GM18951 (cell line): ENCODE measurements around the gene DAO.

Experiments
- POLR2A ChIP-seq: IDR thresholded peaks from 4 replicates; pipeline ENCODE4 v1.6.1; 2011; ENCODE audit warnings: mild to moderate bottlenecking; ENCODE audit not compliant: insufficient read length, insufficient read depth; ENCODE audit errors: extremely low read depth
- in situ Hi-C: fragments of 300-500 bp; cut with MboI; formaldehyde crosslinking; loops from one replicate; pipeline ENCODE4 v1.12.0; 2022; ENCODE audit warnings: low sequenced_read_pairs, mixed read lengths, inconsistent platforms; ENCODE audit not compliant: unreplicated experiment

Gene DAO

DNA sequence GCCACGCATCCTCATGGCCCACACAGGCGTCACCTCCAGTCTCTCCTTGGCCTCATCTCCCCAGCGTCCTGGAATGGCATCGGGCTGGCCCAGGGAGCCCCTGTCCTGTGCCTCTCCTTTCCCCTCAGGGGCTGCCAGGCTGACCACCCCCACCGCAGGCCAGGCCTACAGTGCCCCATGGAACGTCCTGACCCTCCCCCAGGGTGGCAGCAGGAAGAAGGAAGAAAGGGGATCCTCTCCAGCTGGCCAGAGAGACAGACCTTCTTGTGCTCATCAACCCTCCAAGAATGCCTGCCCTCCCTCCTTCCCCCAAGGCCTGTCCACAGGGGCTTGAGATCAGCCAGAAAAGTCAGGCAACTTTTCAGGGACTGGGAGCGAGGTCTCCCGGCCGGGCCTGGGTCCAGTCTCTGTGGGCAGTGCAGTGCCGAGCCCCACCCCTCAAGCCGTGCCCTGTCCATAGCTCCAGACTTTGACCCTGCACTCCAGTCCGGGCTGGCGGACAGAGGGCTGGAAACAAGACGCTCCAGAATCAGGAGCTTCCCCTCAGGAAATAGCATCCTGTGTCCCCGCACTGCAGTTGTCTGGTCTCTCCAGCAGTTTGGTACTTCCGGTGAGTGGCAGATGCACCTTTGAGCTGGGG, at the start of gene DAO:
Gene DAO, plus strand, starts transcription at position 478 of the 640 bp plus-strand sequence. CDS start 4,915 bp downstream, outside the sequence.
- no peak for TF ChIP-seq POLR2A
- in situ Hi-C loops: no loop called here

DNA sequence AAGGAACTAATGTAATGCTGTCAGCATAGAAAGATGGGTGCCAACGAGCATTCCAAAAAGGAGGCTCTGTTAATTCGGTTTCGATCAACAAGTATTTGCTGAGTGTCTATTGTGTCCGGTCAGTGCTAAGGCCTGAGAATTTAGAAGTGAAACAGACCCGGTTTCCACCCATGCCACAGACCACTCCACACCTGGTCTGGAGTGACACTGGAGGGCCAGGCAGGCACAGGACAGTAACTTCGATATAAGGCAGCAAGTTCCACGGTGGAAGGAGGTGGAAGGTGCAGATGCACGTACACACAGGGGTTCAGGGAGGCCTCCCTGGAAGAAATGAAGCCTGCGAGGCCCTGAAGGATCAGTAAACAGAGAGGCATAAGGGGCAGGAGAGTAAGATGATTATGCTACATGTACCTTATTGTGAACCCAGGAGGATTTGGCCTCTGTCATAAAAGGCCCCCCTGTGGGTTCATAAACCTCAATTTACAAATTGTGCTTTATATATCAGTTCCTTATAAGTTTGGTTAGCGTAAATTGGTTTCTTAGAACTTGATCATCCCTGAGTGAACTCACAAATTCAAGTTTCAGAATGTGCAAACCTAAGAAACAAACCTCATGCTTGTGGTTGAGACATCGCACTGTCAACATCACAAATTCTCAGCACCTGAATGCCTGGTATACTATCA, 48.4 kb upstream of the DAO start:
- in situ Hi-C loops: no loop called here
- TF ChIP-seq POLR2A: no peak

DNA sequence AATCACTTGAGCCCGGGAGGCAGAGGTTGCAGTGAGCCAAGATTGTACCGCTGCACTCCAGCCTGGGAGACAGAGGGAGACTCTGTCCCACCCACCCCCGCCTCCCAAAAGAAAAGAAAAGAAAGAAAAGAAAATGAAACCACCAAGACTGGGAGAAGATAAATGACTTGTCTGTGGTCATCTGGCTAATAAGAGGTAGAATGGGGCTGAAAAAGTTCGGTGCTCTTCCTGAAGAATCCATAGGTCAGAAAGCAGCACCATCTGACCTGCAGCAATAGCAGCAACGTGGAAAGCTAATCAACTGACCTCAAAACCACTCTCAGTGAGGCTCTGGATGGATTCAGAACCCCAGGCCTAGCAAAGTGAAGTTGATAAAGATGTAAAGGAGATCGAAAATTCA, 47.7 kb upstream of the DAO start:
- in situ Hi-C loops: no loop called here
- TF ChIP-seq POLR2A: no peak

DNA sequence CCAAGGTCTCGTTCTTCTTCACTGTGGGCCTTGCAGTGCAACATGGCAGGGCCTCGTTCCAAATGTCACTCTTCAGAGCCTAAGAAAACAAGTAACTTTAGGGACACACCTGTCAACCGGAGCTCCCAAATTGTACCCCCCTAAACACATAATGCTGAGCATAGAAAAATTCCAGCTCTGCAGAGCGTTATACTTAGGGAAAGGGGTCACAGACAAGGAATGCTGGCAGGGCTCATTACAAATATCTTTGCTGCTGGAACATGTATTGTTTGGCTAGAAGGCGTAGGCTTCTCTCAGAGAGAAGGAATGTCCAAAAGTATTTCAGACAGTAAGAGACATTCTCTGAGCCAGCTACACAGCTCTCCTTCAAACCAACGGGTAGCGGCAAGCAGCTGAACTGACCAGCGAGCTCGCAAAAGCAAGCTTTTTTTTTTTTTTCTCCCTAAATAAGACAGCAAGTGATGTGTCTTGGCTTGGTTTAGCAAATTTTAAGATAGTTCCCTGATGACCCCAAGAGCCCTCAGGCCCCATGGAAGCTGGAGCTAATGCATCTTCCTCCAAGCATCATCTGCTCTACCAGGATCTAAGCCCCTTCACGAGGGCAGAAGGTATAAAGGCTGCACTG, 47.0 kb upstream of the DAO start:
- no peak for TF ChIP-seq POLR2A

DNA sequence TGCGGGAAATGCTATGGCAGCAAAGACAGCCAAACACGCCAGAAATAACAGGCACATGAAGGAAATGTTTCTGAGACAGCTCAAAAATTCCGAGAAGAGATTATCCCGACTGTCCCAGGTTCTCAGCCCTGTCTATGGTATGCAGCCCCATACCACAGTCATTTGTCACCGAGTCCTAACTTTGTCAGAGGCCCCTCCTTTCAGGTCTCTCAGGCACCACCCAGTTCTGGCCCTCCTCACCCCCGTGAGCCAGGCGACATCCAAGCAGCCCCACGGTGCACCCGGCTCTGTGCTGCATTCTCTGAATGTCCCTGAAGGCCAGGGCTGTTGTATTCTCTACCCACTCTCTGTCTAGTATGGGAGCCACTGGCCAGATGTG, 46.5 kb upstream of the DAO start:
- TF ChIP-seq POLR2A: no peak
- in situ Hi-C loops: no loop called here

More for the DNA sequence above, 47.0 kb upstream of the DAO start:
- in situ Hi-C loops: no loop called here

DNA sequence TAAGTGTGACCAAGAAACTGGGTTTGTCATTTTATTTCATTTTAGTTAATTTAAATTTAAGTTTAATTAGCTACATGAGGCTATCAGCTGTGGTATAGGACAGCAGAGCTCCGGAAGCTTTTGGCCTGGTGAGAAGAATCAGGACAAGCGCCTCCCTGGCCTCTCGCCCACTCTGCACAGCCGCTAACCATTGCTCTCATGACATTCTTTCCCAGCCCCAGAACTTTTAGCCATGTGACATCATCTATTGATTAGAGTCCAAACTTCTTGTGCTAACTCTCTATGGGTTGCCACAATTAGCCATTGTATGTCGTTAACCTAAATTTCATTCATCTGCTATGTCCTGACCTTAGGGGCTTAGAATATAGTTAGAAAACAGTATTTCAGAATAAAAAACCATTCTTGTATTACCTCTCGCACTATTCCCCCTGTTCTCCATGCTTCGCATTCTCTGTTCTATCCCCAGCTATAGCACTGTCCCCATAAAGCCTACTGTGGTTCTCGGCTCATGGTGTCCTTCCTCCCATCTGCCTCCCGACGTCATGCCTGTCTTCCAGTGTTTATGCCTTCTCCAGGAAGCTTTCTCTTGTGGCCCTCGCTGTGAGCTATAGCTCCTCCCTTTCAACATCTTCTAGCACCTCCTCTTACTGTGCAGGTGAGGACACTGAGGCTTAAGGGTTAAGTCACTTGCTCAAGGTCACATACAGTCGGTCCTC, 46.0 kb upstream of the DAO start:
- TF ChIP-seq POLR2A: no peak
- in situ Hi-C loops: no loop called here

DNA sequence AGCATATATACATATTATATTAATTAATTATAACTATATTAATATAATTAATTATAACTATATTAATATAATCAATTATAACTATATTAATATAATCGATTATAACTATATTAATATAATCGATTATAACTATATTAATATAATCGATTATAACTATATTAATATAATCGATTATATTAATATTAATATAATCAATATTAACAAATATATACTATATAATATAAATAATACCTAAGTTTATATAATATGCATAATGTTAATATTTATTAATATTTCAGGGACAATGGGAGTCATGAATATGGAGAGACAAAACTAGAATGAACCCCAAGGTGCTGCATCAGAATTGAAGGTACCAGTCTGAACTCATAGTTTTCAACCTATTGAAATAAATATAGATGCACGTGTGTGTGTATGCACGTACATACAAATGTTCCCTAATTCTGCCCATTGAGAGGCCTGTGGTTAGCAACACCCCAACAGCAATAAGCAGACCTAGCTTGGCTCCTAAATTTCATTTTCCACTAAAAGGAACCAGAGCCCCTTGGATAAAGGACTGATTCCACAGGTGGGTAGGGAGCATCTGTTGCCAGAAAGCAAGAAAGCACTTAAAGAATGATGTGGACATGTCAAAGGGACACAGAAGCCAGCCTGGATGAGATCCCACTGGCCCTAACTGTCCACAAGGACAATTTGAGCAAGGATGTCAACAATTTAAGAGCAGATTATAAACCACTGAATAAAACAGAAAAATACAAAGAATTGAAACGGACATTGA, 43.8 kb upstream of the DAO start:
- in situ Hi-C loops: no loop called here
- no peak for TF ChIP-seq POLR2A

DNA sequence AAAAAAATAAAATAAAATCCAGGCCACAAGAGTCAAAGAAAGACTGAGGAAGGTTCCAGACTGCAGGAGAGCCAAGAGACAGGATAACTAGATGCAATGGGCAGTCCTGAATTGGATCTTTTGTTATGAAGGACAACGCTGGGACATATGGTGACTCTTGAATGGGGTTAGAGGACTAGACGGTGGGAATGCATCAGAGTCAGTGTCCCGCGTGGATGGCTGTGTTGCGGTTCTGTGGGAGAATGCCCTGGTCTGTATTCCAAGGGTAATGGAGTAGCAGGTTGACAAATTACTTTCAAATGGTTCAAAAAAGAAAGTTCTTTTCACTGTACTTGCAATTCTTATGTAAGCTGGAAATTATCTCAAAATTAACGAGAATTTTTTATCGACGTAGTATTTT, 42.7 kb upstream of the DAO start:
- in situ Hi-C loops: no loop called here

DNA sequence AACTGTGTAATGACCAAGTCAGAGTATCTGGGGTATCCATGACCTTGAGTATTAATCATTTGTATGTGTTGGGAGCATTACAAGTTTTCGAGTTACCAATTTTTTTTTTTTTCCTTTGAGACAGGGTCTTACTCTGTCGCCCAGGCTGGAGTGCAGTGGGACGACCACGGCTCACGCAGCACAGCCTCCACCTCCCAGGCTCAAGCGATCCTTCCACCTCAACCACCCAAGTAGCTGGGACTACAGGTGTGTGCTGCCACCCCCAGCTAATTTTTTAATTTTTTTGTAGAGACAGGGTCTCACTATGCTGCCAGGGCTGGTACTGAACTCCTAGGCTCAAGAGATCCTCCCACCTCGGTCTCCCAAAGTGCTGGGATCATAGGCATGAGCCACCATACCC, 42.2 kb upstream of the DAO start:
- in situ Hi-C loops: no loop called here

More for the DNA sequence above, 42.7 kb upstream of the DAO start:
- no peak for TF ChIP-seq POLR2A

DNA sequence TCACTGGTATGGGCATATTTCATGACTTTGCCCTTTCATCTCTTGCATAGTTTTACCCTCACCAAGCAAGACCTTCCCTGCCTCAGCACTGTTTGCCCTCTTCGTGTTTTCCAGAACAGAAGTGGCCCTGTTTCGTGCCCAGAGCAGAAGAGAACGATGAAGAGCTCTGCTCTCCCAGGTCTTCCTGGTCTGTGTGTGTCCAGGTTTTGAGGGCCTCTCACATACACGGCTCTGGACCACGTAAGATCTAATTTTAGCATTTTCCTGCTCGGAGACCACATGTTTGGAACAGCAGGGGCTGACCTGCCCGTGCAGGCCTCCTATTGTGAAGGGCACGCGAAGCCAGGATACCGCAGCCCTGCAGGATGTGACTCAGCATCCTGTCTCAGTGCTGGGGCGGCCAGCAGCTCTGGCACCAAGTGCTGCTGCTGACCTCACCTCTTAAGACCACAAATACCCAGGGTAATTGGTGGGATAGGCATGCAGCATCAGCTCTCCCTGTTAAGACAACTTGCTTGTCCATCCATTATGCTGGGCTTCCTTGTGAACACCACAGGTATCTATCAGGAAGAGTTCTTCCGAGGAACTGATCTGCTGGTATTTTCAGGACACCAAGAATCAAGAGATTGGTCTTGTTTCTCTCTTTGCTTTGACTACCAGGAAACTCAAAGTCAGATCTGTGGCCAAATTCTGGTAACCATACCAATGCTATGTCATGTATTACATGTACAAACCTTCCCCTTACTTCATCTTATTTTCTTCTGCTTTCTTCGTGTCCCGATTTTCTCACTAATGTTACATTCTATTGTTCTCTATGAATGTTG, 41.5 kb upstream of the DAO start:
- in situ Hi-C loops: no loop called here
- TF ChIP-seq POLR2A: peak; percentile 52

More for the DNA sequence above, 42.2 kb upstream of the DAO start:
- no peak for TF ChIP-seq POLR2A

DNA sequence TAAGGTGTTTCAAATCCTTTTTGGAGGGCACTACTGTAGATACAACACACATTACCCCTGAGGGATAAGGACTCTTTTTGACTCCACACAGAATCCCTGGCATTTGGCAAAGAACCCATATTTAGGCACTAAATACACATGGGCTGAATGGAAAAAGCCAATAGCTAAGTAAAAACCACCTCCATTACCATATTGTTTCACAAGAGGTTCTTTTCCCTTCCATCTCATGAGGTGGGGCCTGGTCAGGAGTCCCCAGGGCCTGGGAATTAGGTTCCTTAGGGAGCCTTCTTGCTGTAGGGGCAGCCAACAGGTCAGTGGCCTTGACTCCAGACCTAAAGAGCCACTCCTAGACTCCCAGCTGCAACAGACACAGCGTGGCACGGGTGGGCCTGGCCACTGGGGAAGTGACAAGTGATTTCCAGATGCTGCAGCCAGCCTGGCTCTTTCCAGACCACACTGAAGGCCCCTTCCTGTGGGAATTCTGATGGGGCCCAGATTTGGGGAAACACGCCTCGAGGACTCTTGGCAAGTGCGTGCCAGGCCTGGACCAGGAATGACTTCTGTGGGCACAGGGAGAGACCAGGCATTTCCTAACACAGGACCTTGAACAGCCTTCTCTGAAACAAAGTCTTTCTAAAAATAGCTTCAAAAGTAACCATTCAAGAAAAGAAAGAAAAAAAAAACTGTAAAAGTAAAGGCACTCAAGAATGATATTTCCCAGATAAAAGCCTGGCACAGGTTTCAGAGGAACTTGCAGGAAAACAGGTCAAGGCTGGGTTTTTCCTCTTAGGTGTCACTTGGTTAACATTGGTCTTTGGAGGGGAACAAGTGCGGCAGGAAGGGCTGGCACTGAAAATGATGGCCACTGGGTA, 40.6 kb upstream of the DAO start:
- in situ Hi-C loops: no loop called here
- TF ChIP-seq POLR2A: no peak

DNA sequence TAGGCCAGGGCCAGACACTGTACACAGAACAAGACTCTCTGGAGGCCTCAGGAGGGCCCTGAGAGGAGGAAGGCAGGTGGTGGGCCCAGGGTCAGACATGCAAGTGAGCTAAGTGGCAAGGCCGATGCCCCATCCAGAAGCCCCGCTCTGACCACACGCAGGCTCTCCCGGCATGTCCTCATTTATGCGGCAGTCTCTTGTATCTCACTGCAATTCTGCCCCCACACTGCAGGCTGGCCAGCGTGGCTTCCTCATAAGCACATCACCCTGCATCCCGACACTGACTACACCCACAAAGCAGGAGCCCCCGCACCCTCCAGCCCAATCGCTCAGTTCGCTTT, 40.0 kb upstream of the DAO start:
- TF ChIP-seq POLR2A: no peak
- in situ Hi-C loops: no loop called here
